ENCODE results near the gene DNMT3L.
"Not testable (repeated sequence)": the region's sequence is repeated elsewhere in the genome, so short reads cannot be mapped to it uniquely, and the experiment has no call there.

DNMT3L gene

GRCh38 chr21:44199448-44199847, 62.2 kb downstream of the DNMT3L start:
- no peak for DNase-seq (ENCODE audit: low read depth in 1 of 2, low spot score in 1 of 2)

GRCh38 chr21:44197156-44197516, 64.6 kb downstream of the DNMT3L start:
- DNase-seq (ENCODE audit: low read depth in 1 of 2, low spot score in 1 of 2): not testable (repeated sequence)
